Retinal pigment epithelial cell (primary cell): ENCODE data around the gene MAP3K2.
A peak's percentile ranks its signal among the peaks of the same experiment; 100 is the strongest.

Experiments
- DNase-seq: peaks from one replicate; pipeline ENCODE4 v3.0.0-alpha.2; 2010; ENCODE audit warnings: low read depth
- H3K4me3 ChIP-seq: 2 replicates; pipeline ENCODE4 v1.5.1; 2011; ENCODE audit warnings: mild to moderate bottlenecking, low read length, control low read depth, moderate library complexity
- TF ChIP-seq, protein P1 (sequence below): conservative IDR thresholded peaks from 2 replicates; pipeline ENCODE4 v1.5.1; 2011; ENCODE audit warnings: low read depth, low read length, control low read depth, inconsistent platforms

The MAP3K2 gene

DNA sequence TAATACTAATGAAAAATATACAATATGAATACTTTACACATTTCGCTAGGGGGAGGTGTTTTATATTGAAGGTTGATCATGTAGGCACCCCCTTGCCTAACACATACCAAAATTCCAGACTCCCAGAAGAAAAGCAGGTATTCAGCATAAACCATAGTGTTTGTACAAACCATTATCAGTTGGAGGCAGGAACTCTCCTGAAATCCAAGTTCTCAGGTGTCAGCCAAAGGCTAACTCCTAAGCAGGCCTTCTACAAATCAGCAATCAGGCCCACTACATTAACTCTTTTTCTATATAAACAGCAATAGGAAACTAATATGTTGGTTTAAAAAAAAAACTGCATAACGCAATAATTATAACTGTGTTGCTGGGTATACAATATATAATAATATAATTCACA is 44.5 kb downstream of the MAP3K2 start:
- no peak overlapping the region for H3K4me3 ChIP-seq
- DNase-seq, result no peak
- TF ChIP-seq, protein P1, sequence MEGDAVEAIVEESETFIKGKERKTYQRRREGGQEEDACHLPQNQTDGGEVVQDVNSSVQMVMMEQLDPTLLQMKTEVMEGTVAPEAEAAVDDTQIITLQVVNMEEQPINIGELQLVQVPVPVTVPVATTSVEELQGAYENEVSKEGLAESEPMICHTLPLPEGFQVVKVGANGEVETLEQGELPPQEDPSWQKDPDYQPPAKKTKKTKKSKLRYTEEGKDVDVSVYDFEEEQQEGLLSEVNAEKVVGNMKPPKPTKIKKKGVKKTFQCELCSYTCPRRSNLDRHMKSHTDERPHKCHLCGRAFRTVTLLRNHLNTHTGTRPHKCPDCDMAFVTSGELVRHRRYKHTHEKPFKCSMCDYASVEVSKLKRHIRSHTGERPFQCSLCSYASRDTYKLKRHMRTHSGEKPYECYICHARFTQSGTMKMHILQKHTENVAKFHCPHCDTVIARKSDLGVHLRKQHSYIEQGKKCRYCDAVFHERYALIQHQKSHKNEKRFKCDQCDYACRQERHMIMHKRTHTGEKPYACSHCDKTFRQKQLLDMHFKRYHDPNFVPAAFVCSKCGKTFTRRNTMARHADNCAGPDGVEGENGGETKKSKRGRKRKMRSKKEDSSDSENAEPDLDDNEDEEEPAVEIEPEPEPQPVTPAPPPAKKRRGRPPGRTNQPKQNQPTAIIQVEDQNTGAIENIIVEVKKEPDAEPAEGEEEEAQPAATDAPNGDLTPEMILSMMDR, result no peak

DNA sequence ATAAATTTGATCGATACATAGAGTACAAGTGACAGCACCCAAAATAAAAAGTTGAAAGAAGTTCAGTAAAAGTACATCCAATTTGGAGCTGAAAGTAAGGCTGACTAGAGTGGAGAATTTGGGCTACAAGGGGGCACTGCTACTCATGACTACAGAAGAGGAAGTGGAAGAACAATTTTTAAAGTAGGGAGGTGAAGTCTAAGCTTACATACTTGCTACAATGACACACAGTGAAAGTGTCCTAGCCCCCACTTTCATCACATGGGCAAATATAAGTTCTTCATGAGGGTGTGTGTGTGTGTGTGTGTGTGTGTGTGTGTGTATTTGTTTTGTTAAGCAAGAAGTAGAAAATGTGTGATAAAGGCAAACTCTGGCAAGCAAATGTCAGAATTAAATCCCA is 45.7 kb downstream of the MAP3K2 start:
- TF ChIP-seq, protein P1, result no peak
- no peak for DNase-seq
- H3K4me3 ChIP-seq, result no peak overlapping the region

DNA sequence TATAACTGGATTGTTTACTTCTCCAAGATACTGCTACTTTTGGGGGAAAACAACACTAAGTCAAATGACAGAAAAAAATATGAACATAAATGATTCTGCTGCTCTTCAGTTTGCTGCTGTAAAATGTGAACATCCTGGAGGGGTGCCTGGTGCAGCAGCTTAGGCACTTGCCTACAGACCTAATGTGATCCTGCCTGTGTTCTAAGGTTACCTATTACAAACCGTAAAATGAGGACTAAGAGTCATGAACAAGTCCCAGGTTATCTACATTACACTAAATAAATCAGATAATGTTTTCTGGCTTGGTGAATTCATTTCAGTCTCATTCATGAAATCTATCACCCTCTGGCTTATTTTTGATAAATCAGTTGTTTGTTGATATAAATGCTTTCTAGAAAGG is 55.4 kb downstream of the MAP3K2 start:
- no peak for DNase-seq
- TF ChIP-seq, protein P1, result no peak
- no peak overlapping the region for H3K4me3 ChIP-seq

DNA sequence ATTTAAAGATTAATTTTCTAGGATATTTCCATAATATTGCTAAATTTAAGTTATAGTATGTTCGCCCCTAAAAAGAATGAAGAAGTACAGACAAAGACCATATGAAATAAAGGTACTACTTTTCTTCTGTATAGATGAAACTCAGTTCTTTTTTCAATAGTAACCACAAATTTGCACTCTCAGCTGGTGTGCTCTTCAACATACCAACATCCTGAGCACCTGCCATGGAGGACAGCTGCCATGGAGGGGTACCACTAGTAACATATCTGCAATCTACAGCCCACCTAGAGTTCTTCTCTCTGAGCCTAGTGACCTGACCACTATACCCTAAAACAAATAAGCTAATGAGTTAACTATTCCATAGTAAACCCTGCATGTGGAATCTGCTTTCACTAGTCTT is 57.0 kb downstream of the MAP3K2 start:
- TF ChIP-seq, protein P1, result no peak
- H3K4me3 ChIP-seq, result no peak overlapping the region
- DNase-seq, result no peak

DNA sequence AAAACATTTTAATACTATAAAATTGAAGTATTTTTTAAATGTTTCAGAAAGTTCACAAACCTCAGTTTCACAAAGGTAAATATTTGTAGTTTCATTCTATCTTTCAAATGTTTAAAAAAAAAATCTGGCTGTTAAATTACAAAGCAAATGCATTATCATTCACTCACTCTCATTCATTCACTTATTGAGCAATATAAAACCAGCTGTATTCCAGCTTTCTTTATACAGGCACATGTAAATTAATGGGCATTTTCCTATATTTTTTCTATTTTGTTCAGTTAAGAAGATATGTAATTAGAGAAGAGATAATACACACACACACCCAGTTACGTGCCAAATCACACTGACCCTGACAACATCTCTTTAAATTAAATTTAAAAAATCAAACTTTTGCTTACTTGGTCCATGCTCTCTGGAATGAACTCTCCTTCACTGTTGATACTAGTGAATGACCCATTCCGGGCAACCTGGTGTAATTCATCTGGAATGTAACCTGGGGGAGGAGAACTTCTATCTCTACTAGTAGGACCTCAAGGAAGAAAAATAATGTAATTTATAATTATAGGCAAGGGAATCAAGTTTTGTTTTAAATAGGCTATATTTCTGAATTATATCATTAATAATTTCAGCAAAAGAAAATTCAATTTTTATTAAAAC is 61.4 kb downstream of the MAP3K2 start:
- DNase-seq, result no peak
- no peak overlapping the region for H3K4me3 ChIP-seq
- TF ChIP-seq, protein P1, result no peak

DNA sequence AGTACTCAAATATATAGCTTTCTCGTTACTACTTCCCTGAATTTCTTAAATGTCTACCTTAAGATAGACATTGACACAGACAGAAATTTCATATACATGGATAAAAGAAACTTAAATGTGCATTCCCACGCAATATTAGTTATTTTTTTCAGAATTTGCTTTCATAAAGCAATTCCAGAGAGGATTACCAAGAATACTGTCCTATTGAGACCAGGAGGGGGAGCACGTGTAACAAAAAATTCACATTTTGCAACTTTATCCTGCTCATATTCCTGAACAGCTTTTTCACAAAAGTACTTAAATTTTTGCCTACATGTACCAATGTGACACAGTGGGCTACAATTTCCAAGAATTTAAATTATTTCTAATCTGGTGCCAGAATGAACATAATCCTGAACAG is 63.1 kb downstream of the MAP3K2 start:
- H3K4me3 ChIP-seq, result no peak overlapping the region
- TF ChIP-seq, protein P1, result peak; percentile 69
- DNase-seq, result peak; percentile 19

DNA sequence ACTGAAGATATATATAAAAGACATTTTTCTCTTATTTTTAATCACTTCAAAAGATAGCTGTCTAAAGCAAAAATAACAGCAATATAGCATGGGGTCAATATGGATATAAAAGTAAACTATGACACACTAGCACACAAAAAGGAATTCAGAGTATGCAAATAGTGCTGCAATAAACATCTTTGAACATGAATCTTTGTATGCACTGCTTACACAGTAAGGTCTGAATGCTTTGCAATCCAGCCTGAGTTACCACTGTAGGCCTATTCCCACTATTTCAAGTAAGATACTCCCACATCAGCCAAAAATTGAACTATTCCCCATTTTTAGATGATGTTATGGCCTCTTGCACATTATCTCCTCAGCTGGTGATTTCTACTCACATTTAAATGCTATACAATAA is 66.5 kb downstream of the MAP3K2 start:
- DNase-seq, result no peak
- no peak overlapping the region for H3K4me3 ChIP-seq
- TF ChIP-seq, protein P1, result no peak
